GM10266 (cell line): ENCODE results near the gene ALKBH8.
"Not testable (repeated sequence)": the region's sequence is repeated elsewhere in the genome, so short reads cannot be mapped to it uniquely, and the experiment has no call there.

Source experiments
- DNase-seq: peaks from one replicate; pipeline ENCODE4 v3.0.0; 2012; ENCODE audit errors: extremely low spot score
- CTCF ChIP-seq: IDR thresholded peaks from 2 replicates; pipeline ENCODE4 v1.5.1; 2012; ENCODE audit warnings: mild to moderate bottlenecking, low read depth; ENCODE audit not compliant: control insufficient read depth, insufficient read depth; ENCODE audit errors: missing control alignments

ALKBH8 gene

GRCh38 chr11:107504981-107505380 lies 60.6 kb downstream of the ALKBH8 start:
- TF ChIP-seq CTCF, result no peak
- DNase-seq, result no peak

- TF ChIP-seq CTCF, result no peak
Observed at GRCh38 chr11:107501713-107502112, 63.8 kb downstream of the ALKBH8 start.

GRCh38 chr11:107497371-107497770 lies 68.2 kb downstream of the ALKBH8 start:
- not testable (repeated sequence) for DNase-seq

More at GRCh38 chr11:107501713-107502112, 63.8 kb downstream of the ALKBH8 start:
- no peak for DNase-seq

- no peak for TF ChIP-seq CTCF
- DNase-seq, result no peak
Observed at GRCh38 chr11:107496011-107496410, 69.5 kb downstream of the ALKBH8 start.

- TF ChIP-seq CTCF, result no peak
Observed at GRCh38 chr11:107494055-107494454, 71.5 kb downstream of the ALKBH8 start.

GRCh38 chr11:107493117-107493516 lies 72.4 kb downstream of the ALKBH8 start:
- DNase-seq, result no peak
- TF ChIP-seq CTCF, result no peak

More at GRCh38 chr11:107494055-107494454, 71.5 kb downstream of the ALKBH8 start:
- no peak for DNase-seq

GRCh38 chr11:107490836-107491235 lies 74.7 kb downstream of the ALKBH8 start:
- DNase-seq, result no peak
- no peak for TF ChIP-seq CTCF

GRCh38 chr11:107482234-107482633 lies 83.3 kb downstream of the ALKBH8 start:
- DNase-seq, result no peak
- TF ChIP-seq CTCF, result no peak
